Erythroblast (primary cell): Measurements from ENCODE around the gene KCNJ2.

Experiments
- DNase-seq, 2 experiments: peaks; one replicate each; lab custom pipeline; 2025; lab: John Stamatoyannopoulos, UW
- GATA1 ChIP-seq: IDR thresholded peaks from 2 replicates; pipeline ENCODE4 v1.6.1; 2011; ENCODE audit warnings: low read depth, mild to moderate bottlenecking, control low read depth, low read length, moderate library complexity
- POLR2A ChIP-seq: IDR thresholded peaks from 2 replicates; pipeline ENCODE4 v1.6.1; 2011; ENCODE audit warnings: mild to moderate bottlenecking, low read length

Gene KCNJ2

GRCh38 chr17:70169709-70170597 lies 621 bp downstream of the KCNJ2 start:
- DNase-seq = no peak
- TF ChIP-seq POLR2A (no peak), GATA1 (no peak)

- TF ChIP-seq POLR2A = no peak
- TF ChIP-seq GATA1 = no peak
- DNase-seq = no peak
These were observed 1.8 kb downstream of the KCNJ2 start for GRCh38 chr17:70171159-70171558.

DNA sequence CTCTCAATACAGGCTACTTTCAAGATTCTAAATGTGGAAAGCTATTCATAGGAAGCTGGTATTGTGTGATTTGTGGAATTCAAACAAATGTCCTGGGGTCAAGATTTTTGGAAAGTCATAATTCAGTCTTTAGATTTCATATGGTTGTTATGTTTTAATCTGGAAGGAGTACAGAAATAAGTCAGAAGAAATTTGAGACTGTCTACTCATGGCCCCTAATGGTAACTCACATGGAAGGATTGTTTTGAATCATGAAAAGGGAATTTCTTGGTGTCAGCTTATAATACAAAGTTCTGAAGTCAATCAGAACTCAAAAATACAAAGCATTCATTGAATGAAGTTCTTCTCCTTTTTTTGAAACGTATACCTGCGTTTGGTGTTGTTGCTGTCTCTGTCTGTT lies 3.1 kb downstream of the KCNJ2 start:
- no peak for TF ChIP-seq POLR2A
- no peak for TF ChIP-seq GATA1
- no peak for DNase-seq

DNA sequence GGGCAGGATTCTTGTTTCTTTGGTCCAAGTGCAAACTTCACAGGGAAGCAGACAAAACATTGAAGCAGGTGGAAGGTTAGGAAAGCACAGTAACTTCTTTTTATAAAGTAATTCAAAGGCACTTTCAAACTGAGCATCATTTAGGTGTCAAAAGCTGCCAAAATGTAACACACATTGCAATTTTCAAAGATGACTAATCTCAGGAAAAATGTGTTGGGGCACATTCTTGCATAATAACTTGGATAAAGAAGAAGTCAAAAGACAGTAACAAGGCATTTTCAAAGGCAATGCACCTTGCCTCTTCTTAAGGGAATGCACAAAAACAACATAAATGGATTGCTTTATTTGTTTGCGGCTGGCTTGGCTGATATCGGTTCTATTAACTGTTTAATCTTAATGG lies 3.6 kb downstream of the KCNJ2 start:
- DNase-seq = no peak

DNA sequence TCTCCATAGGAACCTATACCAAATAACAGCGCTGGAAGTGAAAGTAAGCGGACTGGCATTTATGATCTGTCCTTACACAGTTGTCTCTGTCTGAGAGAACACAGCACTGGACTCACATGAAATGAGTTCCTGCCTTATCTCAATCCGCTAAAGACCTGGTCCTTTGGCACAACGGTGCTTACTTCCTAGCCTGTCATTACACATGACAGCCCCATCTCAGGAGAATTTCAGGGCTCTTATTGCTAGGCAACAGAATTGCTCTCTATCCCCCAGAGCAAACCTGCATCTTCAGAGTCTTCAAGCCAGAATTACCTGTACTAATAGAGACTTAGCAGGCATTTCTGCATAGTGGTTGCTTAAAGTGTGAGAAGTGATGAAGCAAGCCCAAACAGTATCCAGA lies 4.3 kb downstream of the KCNJ2 start:
- DNase-seq = no peak
- TF ChIP-seq POLR2A (no peak), GATA1 (no peak)

More for the DNA sequence above, 3.6 kb downstream of the KCNJ2 start:
- TF ChIP-seq POLR2A (no peak), GATA1 (no peak)

GRCh38 chr17:70181376-70181775 lies 12.0 kb downstream of the KCNJ2 start:
- no peak for DNase-seq
- TF ChIP-seq GATA1 (no peak), POLR2A (no peak)

DNA sequence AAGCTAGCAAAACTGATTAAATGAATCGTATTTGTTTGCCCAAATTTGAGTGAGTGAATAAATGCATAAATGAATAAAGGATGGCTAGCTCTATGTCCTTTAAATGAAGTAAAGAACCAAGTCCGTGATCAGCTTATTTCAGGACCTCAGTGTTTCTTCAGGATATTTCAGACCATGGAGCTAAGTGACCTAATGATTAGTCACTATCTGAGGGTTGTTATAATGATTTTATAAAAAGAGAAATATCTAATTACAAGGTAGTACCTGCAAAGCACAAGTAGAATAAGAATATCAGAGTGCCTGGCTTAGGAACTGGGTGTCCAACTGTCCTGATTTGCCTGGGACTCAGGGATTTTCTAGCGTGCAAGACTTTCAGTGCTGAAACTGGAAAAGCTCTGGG lies 12.5 kb downstream of the KCNJ2 start:
- no peak for DNase-seq
- no peak for TF ChIP-seq POLR2A
- TF ChIP-seq GATA1 = no peak

DNA sequence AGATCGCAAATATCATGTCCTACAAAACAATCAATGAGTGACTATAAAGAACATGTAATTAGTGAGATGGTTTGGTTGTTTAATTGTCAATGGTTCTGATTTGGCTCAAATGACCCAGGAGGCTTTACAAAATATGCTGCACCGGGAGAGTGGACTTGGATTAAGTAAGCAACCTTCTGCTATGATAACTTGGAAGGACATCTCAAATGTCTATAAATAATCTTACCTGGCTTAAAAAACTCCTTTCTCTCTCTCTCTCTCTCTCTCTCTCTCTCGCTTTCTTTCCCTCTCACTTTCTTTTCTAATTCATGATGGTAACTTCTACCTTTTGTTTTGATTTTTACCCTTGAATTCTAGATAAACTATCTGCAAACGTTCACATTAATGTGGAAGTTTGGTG lies 14.2 kb downstream of the KCNJ2 start:
- TF ChIP-seq POLR2A (no peak), GATA1 (no peak)
- no peak for DNase-seq

DNA sequence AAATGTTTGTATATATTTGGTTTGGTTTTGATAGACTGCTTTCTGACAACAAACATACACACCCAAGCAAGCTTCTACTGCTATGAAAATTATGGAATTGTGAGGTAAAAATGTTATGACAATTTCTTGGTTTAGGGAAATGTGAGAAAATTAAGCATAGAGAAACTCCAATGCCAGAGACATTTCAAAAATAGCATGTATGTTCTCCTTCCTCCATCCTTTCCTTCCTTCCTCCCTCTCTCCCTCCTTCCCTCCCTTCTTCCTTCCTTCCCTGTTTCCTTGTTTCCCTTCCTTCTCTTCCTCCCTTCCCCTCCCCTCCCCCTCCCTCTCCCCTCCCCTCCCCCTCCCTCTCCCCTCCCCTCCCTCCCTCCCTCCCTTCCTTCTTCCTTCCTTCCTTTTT lies 14.9 kb downstream of the KCNJ2 start:
- DNase-seq = no peak
- no peak for TF ChIP-seq GATA1
- no peak for TF ChIP-seq POLR2A

DNA sequence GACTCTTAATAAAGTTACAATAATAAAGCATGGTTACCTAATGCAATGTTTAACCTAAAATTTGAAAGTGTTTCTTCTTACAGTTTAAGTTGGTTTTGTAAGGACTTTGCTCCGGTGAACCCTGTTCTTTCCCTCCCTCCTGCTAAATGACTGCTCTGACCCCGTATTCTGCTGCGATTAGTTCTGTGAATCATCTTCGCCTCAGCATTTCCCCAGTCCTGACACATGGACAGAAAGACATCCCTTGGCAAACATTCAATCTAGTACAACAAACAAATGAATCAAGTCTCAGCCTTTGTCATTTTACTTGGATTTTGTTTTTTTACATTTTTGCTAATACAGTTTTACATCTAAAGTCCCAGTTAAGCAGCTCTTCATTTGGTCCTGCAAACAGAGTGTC lies 15.4 kb downstream of the KCNJ2 start:
- TF ChIP-seq POLR2A (no peak), GATA1 (no peak)
- DNase-seq = no peak

GRCh38 chr17:70185285-70185684 lies 16.0 kb downstream of the KCNJ2 start:
- TF ChIP-seq POLR2A (no peak), GATA1 (no peak)
- DNase-seq = no peak

- DNase-seq = no peak
- no peak for TF ChIP-seq POLR2A
- TF ChIP-seq GATA1 = no peak
These were observed 18.1 kb downstream of the KCNJ2 start for GRCh38 chr17:70187383-70187782.

GRCh38 chr17:70190959-70191805 lies 21.9 kb downstream of the KCNJ2 start:
- TF ChIP-seq GATA1 (no peak), POLR2A (no peak)

GRCh38 chr17:70195091-70195490 lies 25.8 kb downstream of the KCNJ2 start:
- TF ChIP-seq POLR2A (no peak), GATA1 (no peak)
- no peak for DNase-seq

More at GRCh38 chr17:70190959-70191805, 21.9 kb downstream of the KCNJ2 start:
- no peak for DNase-seq

- no peak for DNase-seq
- TF ChIP-seq GATA1 (no peak), POLR2A (no peak)
These were observed 32.6 kb downstream of the KCNJ2 start for GRCh38 chr17:70201872-70202419.
